ENCODE measurements around the gene SDC3.

- TF ChIP-seq CTCF (IDR thresholded peaks at IDR 0.05) (no peak), POLR2A (IDR thresholded peaks at IDR 0.05) (no peak)
Measured at GRCh38 chr1:30884723-30885122, 23.8 kb downstream of the SDC3 start.

Measured in lower leg skin (tissue), 3 donors.